ENCODE results near the gene NAV3.

NAV3 gene

DNA sequence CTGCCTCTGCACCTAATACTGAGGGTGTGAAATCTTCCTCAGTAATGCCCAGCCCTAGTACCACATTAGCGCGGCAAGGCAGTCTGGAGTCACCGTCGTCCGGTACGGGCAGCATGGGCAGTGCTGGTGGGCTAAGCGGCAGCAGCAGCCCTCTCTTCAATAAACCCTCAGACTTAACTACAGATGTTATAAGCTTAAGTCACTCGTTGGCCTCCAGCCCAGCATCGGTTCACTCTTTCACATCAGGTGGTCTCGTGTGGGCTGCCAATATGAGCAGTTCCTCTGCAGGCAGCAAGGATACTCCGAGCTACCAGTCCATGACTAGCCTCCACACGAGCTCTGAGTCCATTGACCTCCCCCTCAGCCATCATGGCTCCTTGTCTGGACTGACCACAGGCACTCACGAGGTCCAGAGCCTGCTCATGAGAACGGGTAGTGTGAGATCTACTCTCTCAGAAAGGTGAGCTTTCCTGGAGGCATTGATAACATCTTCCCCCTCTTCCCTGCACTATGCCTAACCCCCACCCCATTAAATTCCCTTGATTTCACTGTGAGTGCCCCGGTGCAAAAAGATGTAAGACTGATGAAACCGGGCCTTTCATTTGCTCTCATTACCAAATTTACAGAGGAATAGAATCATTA lies 291.4 kb downstream of the NAV3 start:
- no peak for DNase-seq

DNA sequence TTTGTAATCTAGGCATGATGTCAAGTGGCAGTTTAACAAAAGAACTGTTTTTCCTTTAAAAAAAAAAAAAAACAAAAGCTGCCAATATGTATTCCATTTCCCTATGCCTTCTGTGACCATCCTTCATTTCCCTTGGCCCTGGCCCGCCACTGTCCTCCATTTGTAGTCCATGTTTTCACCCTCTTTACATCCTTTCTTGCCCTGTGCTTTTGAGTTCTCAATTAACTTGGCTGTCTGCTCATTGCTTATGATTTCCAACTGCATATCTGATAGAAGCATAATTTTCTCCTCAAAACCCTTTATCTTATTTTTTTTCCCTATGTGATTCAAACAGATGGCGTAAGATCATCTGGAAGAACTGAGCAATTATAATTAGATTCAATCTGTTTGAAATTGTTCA lies 297.5 kb downstream of the NAV3 start:
- DNase-seq: no peak

DNA sequence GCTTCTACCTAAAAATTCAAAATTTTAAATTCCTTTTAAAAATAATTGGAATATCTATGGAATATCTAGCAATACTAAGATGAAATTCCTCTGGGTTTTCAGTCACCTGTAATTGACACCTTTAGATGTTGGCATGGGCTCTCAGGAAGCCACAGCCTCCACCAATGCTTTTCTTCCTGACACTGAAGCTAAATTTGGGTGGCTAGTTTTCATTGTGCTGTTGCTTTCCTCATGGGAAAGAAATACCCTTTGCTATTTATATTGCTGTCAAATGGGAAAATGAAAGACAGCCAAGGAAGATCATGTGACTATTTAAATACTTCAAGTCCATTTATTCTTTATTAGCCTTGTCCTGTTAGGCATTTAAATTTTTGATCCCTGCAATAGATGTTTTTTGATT lies 313.0 kb downstream of the NAV3 start:
- no peak for DNase-seq

DNA sequence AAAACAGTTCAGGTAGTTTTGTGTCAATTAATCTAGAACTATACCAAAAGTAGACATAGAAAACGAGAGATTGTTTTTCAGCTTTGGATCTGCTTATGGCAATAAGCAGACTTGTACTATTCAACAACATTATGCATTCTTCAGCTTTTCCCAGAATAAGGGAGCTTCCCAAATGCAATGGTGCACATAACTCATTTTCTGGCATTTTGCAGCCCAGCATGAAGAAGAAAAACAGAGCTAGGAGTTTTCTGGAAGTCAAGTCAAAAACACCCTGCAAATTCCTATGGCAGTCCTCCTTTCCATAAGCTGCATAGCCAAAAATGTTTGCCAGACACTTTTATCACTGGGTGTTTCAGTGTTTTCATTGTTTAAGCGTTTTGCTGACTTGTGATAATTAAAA lies 314.7 kb downstream of the NAV3 start:
- DNase-seq: no peak

DNA sequence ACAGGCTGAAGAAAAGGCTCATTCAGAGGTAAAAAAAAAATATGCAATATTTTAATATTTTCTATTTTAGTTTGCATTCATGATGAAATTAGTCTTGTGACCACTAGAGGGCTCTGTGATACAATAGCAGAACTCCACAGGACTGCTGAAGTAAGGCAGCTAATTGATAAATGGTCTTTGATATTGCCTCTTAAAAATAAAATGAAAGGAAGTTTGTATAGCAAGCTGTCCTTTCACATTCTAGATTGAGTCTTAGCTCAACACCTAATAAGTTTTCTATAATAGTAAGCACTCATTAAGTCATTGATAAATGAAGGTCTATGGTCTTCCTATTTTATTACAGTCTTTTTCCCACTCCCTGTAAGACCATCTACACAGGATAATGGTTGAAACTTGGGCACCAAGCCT lies 315.7 kb downstream of the NAV3 start:
- DNase-seq: no peak

DNA sequence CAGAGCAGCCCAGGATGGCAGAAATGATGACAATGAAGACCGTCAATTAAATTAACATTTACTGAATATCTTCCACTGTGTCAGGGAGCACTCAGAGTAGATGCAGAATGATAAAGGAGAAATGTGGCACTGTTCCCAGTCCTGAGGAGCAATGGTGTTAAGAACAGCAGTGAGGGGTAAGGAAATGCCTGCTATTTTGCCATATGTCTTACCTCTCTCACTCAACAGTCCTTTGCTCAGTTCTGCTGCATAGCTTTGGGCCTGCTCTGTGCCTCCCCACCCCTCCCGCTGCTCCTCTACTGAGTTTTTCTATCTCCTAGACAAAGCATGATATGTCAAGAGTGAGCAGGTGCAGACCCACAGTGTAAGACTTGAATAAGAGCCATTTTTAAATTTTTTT lies 318.8 kb downstream of the NAV3 start:
- DNase-seq: no peak

DNA sequence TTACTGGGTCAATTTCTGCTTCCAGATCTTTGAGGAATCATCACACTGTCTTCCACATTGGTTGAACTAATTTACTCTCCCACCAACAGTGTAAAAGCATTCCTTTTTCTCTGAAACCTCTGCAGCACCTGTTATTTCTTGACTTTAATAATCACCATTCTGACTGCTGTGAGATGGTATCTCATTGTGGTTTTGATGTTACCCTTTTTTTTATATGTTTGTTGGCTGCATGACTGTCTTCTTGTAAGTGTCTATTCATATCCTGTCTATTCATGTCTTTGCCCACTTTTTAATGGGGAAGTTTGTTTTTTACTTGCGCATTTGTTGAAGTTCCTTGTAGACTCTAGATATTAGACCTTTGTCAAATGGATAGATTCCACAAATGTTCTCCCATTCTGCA lies 324.9 kb downstream of the NAV3 start:
- no peak for DNase-seq

GRCh38 chr12:78156751-78157150 lies 326.1 kb downstream of the NAV3 start:
- DNase-seq: no peak

- DNase-seq: no peak
Measured at GRCh38 chr12:78157199-78157598, 326.5 kb downstream of the NAV3 start.

DNA sequence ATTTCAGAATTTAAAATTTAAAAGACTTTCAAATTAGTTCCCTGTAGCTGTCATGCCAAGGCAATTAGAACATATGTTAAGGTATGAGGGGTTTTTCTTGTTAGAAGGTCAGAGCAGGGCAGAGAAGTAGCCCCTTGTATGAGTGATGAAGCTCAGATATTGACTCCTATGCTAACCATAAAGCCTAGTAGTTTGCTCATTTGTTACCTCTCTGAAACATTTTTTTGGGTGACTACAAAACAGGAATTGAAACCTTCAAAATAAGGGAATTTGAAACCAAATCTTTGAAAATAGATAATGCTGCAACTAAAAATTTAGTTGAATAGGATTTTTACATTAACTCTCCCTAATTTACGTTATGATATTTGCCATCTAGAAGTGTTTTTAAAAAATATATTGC lies 333.5 kb downstream of the NAV3 start:
- DNase-seq: no peak

DNA sequence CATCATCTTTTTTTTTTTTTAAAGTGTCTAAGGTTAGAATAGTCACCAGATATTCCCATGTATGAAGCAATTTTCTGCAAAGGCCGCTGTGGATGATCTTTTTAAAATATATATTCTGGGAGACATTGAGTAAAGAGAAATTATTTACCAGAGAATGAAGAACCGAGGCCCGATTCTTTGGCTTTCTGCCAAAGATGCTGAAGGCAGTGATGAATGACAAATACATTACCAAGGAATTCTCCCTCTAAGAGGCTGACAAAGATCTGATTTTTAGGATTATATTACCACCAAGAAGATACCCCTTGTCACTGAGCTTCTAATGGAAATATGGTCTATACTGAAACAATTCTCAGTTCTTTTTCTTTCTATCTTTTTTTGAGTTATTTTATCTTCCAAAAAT lies 336.8 kb downstream of the NAV3 start:
- DNase-seq: no peak

GRCh38 chr12:78171061-78171460 lies 340.4 kb downstream of the NAV3 start:
- DNase-seq: no peak

- DNase-seq: no peak
Measured at GRCh38 chr12:78176643-78177042, 345.9 kb downstream of the NAV3 start.

DNA sequence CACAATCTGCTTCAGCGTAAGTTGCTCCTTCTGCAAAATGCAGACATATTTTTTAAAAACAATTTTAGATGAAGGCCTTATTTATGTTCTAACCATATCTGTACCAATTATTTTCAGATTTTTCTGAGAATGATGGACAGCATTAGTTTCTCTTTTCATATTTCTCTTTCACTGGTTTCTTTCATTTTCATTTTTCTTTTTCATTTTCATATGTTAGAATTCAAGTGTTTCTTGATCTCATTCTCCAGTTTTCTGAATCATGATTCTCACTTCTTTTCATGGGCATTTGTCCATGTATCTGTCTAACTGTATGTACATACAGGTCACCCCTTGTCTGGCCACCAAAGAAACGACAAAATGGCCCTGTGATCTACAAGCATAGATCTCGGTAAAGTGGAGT lies 346.6 kb downstream of the NAV3 start:
- no peak for DNase-seq

GRCh38 chr12:78179346-78179745 lies 348.7 kb downstream of the NAV3 start:
- no peak for DNase-seq

DNA sequence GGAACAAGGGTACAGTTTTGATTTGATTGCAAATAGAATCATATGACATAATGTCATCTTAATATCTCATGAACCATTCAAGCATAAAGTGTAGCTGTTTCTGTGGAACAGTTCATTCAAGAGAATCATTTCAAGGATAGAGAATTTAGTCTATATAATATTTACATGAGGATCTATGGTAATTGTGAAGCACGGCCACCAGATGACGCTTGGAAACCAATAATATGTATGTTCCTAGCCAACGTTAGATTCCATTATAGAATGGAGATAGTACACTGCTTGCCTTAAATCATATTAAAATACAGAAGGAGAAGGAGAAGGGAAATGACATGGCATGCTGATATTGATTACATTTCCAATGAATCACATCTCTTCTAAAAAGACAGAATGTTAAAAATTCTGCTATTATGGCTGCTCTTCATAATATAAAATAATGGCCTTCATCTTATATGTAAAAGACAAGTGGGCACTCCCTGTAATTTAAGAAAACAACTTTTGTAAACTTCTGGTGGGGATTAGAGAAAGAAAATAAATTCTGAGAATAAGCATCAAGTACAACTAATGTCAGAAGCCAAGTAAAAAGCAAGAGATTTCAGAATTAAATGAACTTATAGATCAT lies 351.0 kb downstream of the NAV3 start:
- DNase-seq: no peak

- DNase-seq: no peak
Measured at GRCh38 chr12:78183824-78184223, 353.1 kb downstream of the NAV3 start.

DNA sequence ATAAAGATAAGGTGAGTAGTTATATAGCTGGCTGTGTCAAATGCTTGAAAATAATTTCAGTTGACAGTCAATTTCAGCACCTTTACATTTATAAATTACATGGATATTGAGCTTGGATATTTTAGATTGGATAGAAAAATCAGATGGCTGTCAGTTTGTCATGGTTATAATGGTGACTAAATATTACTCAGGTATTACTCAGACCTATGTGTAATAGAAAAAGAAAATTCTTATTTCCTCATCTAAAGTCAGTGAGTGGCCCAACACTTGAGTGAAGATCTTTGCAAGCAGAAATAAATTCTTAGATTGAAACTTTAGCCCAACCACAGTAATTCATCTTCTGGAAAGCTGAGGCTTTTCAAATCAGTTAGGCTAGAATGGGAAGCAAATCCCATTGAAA lies 354.4 kb downstream of the NAV3 start:
- DNase-seq: no peak

DNA sequence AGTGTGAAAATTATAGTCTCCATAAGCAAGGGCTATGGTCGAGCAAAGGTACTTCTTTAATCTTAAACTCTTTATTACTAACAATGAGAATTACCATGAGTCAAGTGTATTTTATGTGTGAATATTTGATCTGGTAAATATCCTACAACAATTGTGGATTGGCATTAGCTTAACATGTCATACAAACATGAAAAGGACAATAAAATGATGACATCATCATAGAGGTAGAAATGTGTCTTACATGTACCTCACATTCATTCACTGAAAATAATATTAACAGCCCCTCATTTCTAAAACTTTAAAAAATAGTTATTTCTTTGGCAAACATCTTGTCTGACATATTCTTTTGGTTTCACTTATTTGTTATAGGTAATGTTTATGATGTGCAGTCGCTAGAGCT lies 355.0 kb downstream of the NAV3 start:
- no peak for DNase-seq

DNA sequence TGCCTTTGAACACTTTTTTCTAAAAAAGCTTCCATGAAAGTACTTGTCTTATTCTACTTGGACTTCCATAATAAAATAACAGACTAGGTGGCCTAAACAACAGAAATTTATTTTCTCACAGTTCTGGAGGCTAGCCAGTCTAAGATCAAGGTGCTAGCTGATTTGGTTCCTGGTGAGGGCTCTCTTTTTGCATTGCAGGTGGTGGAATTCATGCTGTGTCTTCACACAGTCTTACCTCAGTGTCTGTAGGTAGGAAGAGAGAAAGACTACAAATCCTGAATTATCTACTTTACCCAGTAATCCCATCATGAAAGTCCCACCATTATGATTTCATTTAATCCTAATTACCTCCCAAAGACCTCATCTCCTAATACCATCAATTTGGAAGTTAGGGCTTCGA lies 356.0 kb downstream of the NAV3 start:
- no peak for DNase-seq

GRCh38 chr12:78187741-78188140 lies 357.0 kb downstream of the NAV3 start:
- no peak for DNase-seq

GRCh38 chr12:78189656-78190055 lies 359.0 kb downstream of the NAV3 start:
- no peak for DNase-seq

DNA sequence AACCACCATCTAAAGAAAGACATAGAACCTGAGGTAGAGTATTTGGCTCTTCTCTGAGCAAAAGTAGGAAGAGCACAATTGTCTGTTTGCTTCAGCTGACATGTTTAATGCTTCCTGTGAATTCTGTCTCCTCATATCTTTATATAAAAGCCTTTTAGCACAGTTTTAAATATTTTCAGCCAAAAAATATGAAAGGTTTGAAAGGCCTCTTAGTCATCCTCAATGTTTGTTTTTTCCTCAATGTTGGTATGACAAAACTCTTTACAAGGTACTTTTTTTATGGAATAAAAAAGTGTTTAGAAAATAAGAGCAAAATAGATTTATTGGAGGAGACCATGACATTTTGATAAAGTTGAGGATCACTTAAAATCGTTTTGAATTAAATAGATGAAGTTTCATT lies 360.9 kb downstream of the NAV3 start:
- no peak for DNase-seq

DNA sequence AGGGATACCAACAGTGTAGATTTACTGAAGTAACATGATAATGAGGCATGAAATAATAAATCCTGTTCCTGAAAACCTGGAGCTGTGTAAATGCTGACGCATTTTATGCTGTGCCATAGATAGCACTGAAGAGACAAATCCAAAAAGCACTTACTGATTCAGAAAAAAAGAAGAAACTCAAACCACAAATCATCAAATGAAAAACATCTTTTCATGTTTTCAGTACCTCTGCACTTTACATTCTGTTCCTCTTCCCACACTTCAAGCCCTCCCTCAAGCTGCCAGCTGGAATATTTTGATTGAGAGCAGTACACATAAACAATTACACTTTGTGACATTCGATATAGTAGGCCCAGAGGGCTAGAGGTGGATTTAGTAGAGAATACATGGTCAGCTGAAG lies 362.3 kb downstream of the NAV3 start:
- DNase-seq: no peak

DNA sequence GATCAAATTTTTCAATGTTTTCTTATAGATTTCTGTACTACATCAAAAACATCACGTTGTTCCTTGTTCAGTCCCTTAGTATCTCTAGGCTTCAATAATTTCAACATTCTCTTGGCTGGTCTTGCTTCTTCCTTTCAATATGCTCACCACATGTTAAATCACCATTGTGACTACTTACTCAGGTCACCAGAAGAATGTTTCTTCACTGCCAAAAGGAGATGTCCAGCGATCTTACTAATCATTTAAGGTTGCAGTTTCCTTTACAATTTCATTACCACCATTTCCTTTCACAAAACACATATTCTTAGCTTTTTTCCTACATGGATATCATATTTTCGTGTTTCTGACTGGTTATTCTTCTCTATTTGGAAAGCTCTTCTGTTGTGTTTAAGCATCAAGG lies 363.8 kb downstream of the NAV3 start:
- DNase-seq: no peak

All from effector CD4-positive, alpha-beta T cell (primary cell).